ENCODE measurements around the gene ITGA11. TPM values are rescaled to one million over a fixed set of nuclear protein-coding genes. Genes with fewer than 3 reads are reported as not detected.

The ITGA11 gene
- total and polyA plus RNA-seq, 4 experiments from 2014 or later: not detected

- Histone ChIP-seq H3K27me3 (ENCODE audit: insufficient read depth, low read length) (no peaks in the 10 kb centered on the region), H3K4me3 (ENCODE audit: low read length in 2 of 2) (no peak overlapping the region), H3K4me1 (ENCODE audit: insufficient read depth, low read length) (peaks cover 60% of the 10 kb centered on the region), H3K9me3 (ENCODE audit: control insufficient read depth in 1 of 2, low read length in 2 of 2) (no peaks in the 10 kb centered on the region), H3K36me3 (ENCODE audit: insufficient read depth, low read length) (peaks cover 28% of the 10 kb centered on the region), H3K27ac (ENCODE audit: low read depth, low read length) (no peak overlapping the region)
- Mint-ChIP-seq H3K27me3 (no peaks in the 10 kb centered on the region), H3K27ac (peak overlapping the region in 2 of 7 donors; percentile 3 to 37), H3K4me3 (peak overlapping the region in 4 of 8 donors; percentile 17 to 73 (median 55)), H3K9me3 (no peaks in the 10 kb centered on the region), H3K36me3 (peaks cover 36 to 54% of the 10 kb centered on the region in 2 donors), H3K4me1 (peaks cover 53 to 78% (median 65%) of the 10 kb centered on the region in 4 donors)
- intact Hi-C loops (cut with micrococcal nuclease): no loop called here
- CTCF ChIA-PET (ENCODE audit: partially characterized antibody): interaction anchor here (0.7 kb wide), 1 partner anchor 61 kb away, joined by 3 read pairs; no protein-coding TSS in a partner anchor
- no peak for DNase-seq
- POLR2A ChIA-PET (ENCODE audit: partially characterized antibody): interaction anchor here (3.6 kb wide), 1 partner anchor 8 kb away, joined by 12 read pairs; the partner anchor contains the start of gene FEM1B
Observed at GRCh38 chr15:68286256-68286655, 145.7 kb downstream of the ITGA11 start.

DNA sequence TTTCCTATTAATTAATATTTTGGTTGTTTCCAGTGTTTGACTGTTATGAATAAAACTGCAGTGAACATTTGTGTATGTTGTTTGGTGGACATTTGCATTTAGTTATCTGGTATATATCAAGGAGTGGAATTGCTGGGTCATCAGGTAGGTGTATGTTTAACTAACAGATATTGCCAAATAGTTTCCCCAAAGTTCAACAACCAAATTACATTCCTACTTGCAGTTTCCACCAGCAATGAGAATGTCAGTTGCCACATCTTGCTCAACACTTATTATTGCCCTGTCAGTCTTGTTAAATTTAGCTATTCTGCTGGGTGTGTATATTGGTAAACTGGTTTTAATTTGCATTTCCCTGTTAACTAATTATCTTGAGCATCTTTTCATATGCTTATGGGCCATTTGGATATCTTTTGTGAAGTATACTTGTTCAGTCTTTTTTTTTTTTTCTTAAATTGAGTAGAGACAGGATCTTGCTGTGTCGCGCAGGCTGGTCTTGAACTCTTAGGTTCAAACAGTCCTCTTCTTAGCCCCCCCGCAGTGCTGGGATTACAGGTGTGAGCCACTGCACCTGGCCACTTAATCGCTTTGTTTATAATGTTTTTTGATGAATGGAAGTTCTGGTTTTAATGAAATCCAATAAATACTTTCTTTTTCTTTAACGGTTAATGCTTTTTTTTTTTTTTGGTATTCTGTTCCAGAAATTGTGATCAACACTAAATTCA is 146.5 kb downstream of the ITGA11 start:
- ChIA-PET CTCF (ENCODE audit: partially characterized antibody) (interaction anchor here (0.7 to 1.2 kb wide), 2 partner anchors 13 to 61 kb away, joined by 3 read pairs; no protein-coding TSS in a partner anchor), POLR2A (ENCODE audit: partially characterized antibody) (no interaction called here)
- H3K36me3 ChIP-seq (ENCODE audit: insufficient read depth, low read length): peaks cover 20% of the 10 kb centered on the region
- H3K4me3 ChIP-seq (ENCODE audit: low read length in 2 of 2): no peak overlapping the region
- no peaks in the 10 kb centered on the region for H3K9me3 Mint-ChIP-seq
- no peak overlapping the region for H3K27ac ChIP-seq (ENCODE audit: low read depth, low read length)
- no peaks in the 10 kb centered on the region for H3K9me3 ChIP-seq (ENCODE audit: control insufficient read depth in 1 of 2, low read length in 2 of 2)
- intact Hi-C loops (cut with micrococcal nuclease): no loop called here
- H3K4me1 Mint-ChIP-seq: peaks cover 57 to 81% (median 69%) of the 10 kb centered on the region in 4 donors
- H3K36me3 Mint-ChIP-seq: peaks cover 30 to 46% of the 10 kb centered on the region in 2 donors
- peak overlapping the region in 4 of 8 donors; percentile 3 to 63 (median 15) for H3K4me3 Mint-ChIP-seq
- peaks cover 63% of the 10 kb centered on the region for H3K4me1 ChIP-seq (ENCODE audit: insufficient read depth, low read length)
- no peaks in the 10 kb centered on the region for H3K27me3 Mint-ChIP-seq
- H3K27me3 ChIP-seq (ENCODE audit: insufficient read depth, low read length): no peaks in the 10 kb centered on the region
- H3K27ac Mint-ChIP-seq: no peak overlapping the region
- no peak for DNase-seq

GRCh38 chr15:68284616-68285258 is 147.2 kb downstream of the ITGA11 start:
- no peaks in the 10 kb centered on the region for H3K9me3 Mint-ChIP-seq
- H3K4me1 ChIP-seq (ENCODE audit: insufficient read depth, low read length): peaks cover 70% of the 10 kb centered on the region
- ChIA-PET POLR2A (ENCODE audit: partially characterized antibody) (no interaction called here), CTCF (ENCODE audit: partially characterized antibody) (interaction anchor here (1.2 kb wide), 1 partner anchor 14 kb away, joined by 3 read pairs; no protein-coding TSS in a partner anchor)
- H3K36me3 ChIP-seq (ENCODE audit: insufficient read depth, low read length): peaks cover 13% of the 10 kb centered on the region
- no peak for DNase-seq
- peaks cover 58 to 81% (median 70%) of the 10 kb centered on the region in 4 donors for H3K4me1 Mint-ChIP-seq
- no peaks in the 10 kb centered on the region for H3K9me3 ChIP-seq (ENCODE audit: control insufficient read depth in 1 of 2, low read length in 2 of 2)
- intact Hi-C loops (cut with micrococcal nuclease): no loop called here
- no peak overlapping the region for H3K4me3 ChIP-seq (ENCODE audit: low read length in 2 of 2)
- peaks cover 29 to 46% of the 10 kb centered on the region in 2 donors for H3K36me3 Mint-ChIP-seq
- H3K27me3 Mint-ChIP-seq: no peaks in the 10 kb centered on the region
- H3K4me3 Mint-ChIP-seq: peak overlapping the region in 5 of 8 donors; percentile 7 to 63 (median 43)
- no peak overlapping the region for H3K27ac Mint-ChIP-seq
- H3K27ac ChIP-seq (ENCODE audit: low read depth, low read length): no peak overlapping the region
- no peaks in the 10 kb centered on the region for H3K27me3 ChIP-seq (ENCODE audit: insufficient read depth, low read length)

DNA sequence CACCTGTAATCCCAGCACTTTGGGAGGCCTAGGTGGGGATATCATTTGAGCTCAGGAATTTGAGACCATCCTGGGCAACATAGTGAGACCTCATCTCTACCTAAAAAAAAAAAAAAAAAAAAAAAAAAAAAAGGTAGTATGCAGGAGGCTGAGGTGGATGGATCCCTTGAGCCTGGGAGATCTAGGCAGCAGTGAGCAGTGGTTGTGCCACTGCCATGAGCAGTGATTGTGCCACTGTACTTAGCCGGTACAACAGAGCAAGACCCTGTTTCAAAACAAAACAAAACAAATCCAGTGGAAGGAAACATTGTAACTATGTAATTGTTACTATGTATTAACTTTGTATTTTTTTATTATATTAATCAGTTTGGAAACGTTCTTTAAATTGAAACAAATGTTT is 148.6 kb downstream of the ITGA11 start:
- no peak for DNase-seq
- CTCF ChIA-PET (ENCODE audit: partially characterized antibody): no interaction called here
- H3K9me3 ChIP-seq (ENCODE audit: control insufficient read depth in 1 of 2, low read length in 2 of 2): no peaks in the 10 kb centered on the region
- Mint-ChIP-seq H3K4me1 (peaks cover 61 to 81% (median 71%) of the 10 kb centered on the region in 4 donors), H3K9me3 (no peaks in the 10 kb centered on the region), H3K27me3 (no peaks in the 10 kb centered on the region), H3K36me3 (peaks cover 25 to 43% of the 10 kb centered on the region in 2 donors), H3K4me3 (peak overlapping the region in 3 of 8 donors; percentile 25 to 61 (median 51)), H3K27ac (peak overlapping the region in 1 of 7 donors; percentile 33)
- H3K4me3 ChIP-seq (ENCODE audit: low read length in 2 of 2): no peak overlapping the region
- POLR2A ChIA-PET (ENCODE audit: partially characterized antibody): no interaction called here
- no peak overlapping the region for H3K27ac ChIP-seq (ENCODE audit: low read depth, low read length)
- H3K4me1 ChIP-seq (ENCODE audit: insufficient read depth, low read length): peaks cover 79% of the 10 kb centered on the region
- H3K36me3 ChIP-seq (ENCODE audit: insufficient read depth, low read length): peaks cover 7% of the 10 kb centered on the region
- H3K27me3 ChIP-seq (ENCODE audit: insufficient read depth, low read length): no peaks in the 10 kb centered on the region
- intact Hi-C loops (cut with micrococcal nuclease): loop anchor here (2.0 kb wide), 1 partner anchor 15 kb away; no protein-coding TSS in a partner anchor

DNA sequence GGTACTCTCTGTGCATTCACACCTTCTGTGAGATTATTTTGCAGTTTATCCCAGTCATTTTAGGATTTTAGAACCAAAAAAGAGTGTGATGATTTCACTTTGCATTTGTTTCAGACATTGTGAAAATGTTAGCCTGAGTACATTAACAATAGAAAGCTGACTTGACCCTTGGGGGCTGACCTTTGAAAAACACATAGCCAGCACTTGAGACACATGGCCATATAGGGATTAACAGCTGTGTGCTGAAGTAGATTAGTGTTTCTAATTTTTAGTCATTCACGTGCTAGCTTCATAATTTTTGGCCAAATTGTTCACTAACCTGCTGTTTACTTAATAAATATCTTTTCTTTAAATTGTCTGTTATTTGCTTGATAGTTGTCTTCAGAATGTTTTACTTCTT is 151.0 kb downstream of the ITGA11 start:
- Mint-ChIP-seq H3K9me3 (no peaks in the 10 kb centered on the region), H3K36me3 (peaks cover 21 to 41% of the 10 kb centered on the region in 2 donors), H3K4me1 (peaks cover 56 to 77% (median 61%) of the 10 kb centered on the region in 4 donors), H3K27ac (peak overlapping the region in 2 of 7 donors; percentile 26 to 43), H3K27me3 (no peaks in the 10 kb centered on the region), H3K4me3 (peak overlapping the region; percentile 22 to 99 (median 96))
- intact Hi-C loops (cut with micrococcal nuclease): no loop called here
- Histone ChIP-seq H3K36me3 (ENCODE audit: insufficient read depth, low read length) (peaks cover 7% of the 10 kb centered on the region), H3K4me1 (ENCODE audit: insufficient read depth, low read length) (peaks cover 78% of the 10 kb centered on the region), H3K9me3 (ENCODE audit: control insufficient read depth in 1 of 2, low read length in 2 of 2) (no peaks in the 10 kb centered on the region), H3K27me3 (ENCODE audit: insufficient read depth, low read length) (no peaks in the 10 kb centered on the region), H3K27ac (ENCODE audit: low read depth, low read length) (no peak overlapping the region), H3K4me3 (ENCODE audit: low read length in 2 of 2) (peak overlapping the region; percentile 2 to 11)
- ChIA-PET CTCF (ENCODE audit: partially characterized antibody) (interaction anchor here (0.9 to 3.0 kb wide), 2 partner anchors 26 to 28 kb away, joined by 6 to 19 read pairs; no protein-coding TSS in a partner anchor), POLR2A (ENCODE audit: partially characterized antibody) (interaction anchor here (1.0 to 1.4 kb wide), 7 partner anchors 9 to 740 kb away, joined by 3 to 4 read pairs (median 3); partner anchors contain the start of genes MAP2K5 and PIAS1)
- DNase-seq: no peak

- no peak for DNase-seq
- Histone ChIP-seq H3K27ac (ENCODE audit: low read depth, low read length) (peak overlapping the region; percentile 18), H3K9me3 (ENCODE audit: control insufficient read depth in 1 of 2, low read length in 2 of 2) (no peaks in the 10 kb centered on the region), H3K4me3 (ENCODE audit: low read length in 2 of 2) (peak overlapping the region; percentile 13 to 23), H3K27me3 (ENCODE audit: insufficient read depth, low read length) (no peaks in the 10 kb centered on the region), H3K36me3 (ENCODE audit: insufficient read depth, low read length) (peaks cover 6% of the 10 kb centered on the region), H3K4me1 (ENCODE audit: insufficient read depth, low read length) (peaks cover 69% of the 10 kb centered on the region)
- Mint-ChIP-seq H3K27me3 (no peaks in the 10 kb centered on the region), H3K4me3 (peak overlapping the region; percentile 89 to 99 (median 96)), H3K4me1 (peaks cover 50 to 67% (median 54%) of the 10 kb centered on the region in 4 donors), H3K27ac (peak overlapping the region; percentile 52 to 98 (median 96)), H3K36me3 (peaks cover 13 to 33% of the 10 kb centered on the region in 2 donors), H3K9me3 (no peaks in the 10 kb centered on the region)
- CTCF ChIA-PET (ENCODE audit: partially characterized antibody): interaction anchor here (0.9 to 3.0 kb wide), 2 partner anchors 27 kb away, joined by 6 to 19 read pairs; no protein-coding TSS in a partner anchor
- POLR2A ChIA-PET (ENCODE audit: partially characterized antibody): interaction anchor here (1.0 to 3.7 kb wide), 8 partner anchors 10 to 739 kb away, joined by 3 to 60 read pairs (median 3); partner anchors contain the start of gene PIAS1
- intact Hi-C loops (cut with micrococcal nuclease): loop anchor here (5.0 kb wide), 2 partner anchors 738 to 1132 kb away; partner anchors contain the start of genes KIF23 and MAP2K5
Observed at GRCh38 chr15:68279779-68280753, 151.9 kb downstream of the ITGA11 start.
